DOHH2 (cell line): Measurements from ENCODE around the gene SDC1.

ENCODE experiments used
- H3F3A ChIP-seq: fragments of 200-600 bp; sonication (generic), shearing (Covaris generic); 2 replicates; pipeline ENCODE4 v1.6.0; 2016; ENCODE audit warnings: antibody characterized with exemption, mild to moderate bottlenecking; ENCODE audit not compliant: control insufficient read depth, insufficient read depth
- H3K27ac ChIP-seq: fragments of 200-600 bp; sonication (generic); 2 replicates; pipeline ENCODE4 v1.5.1; 2014; ENCODE audit warnings: low read depth, mild to moderate bottlenecking, low read length, moderate library complexity
- H3K27me3 ChIP-seq: fragments of 200-600 bp; sonication (generic); 2 replicates; pipeline ENCODE4 v1.6.1; 2014; ENCODE audit warnings: mild to moderate bottlenecking, low read length, mixed read lengths; ENCODE audit not compliant: control insufficient read depth
- H3K36me3 ChIP-seq: fragments of 200-600 bp; sonication (generic); 2 replicates; pipeline ENCODE4 v1.6.1; 2014; ENCODE audit warnings: mild to moderate bottlenecking, low read length, moderate library complexity, mixed read lengths; ENCODE audit not compliant: control insufficient read depth
- H3K4me1 ChIP-seq: fragments of 200-600 bp; sonication (generic); 2 replicates; pipeline ENCODE4 v1.6.1; 2014; ENCODE audit warnings: mild to moderate bottlenecking, low read length, mixed read lengths; ENCODE audit not compliant: control insufficient read depth
- H3K4me2 ChIP-seq: fragments of 200-600 bp; sonication (generic); 2 replicates; pipeline ENCODE4 v1.6.0; 2014; ENCODE audit warnings: mild to moderate bottlenecking, low read length, moderate library complexity
- H3K4me3 ChIP-seq: fragments of 200-600 bp; sonication (generic); 2 replicates; pipeline ENCODE4 v1.5.1; 2014; ENCODE audit warnings: mild to moderate bottlenecking, low read length, mixed read lengths
- H3K79me2 ChIP-seq: fragments of 200-600 bp; sonication (generic); 2 replicates; pipeline ENCODE4 v1.6.1; 2014; ENCODE audit warnings: mild to moderate bottlenecking, low read length, mixed read lengths; ENCODE audit not compliant: control insufficient read depth
- H3K9me2 ChIP-seq: fragments of 200-600 bp; sonication (generic); replicated peaks from 2 replicates; pipeline ENCODE4 v1.6.1; 2014; ENCODE audit warnings: mild to moderate bottlenecking, low read length, mixed read lengths; ENCODE audit not compliant: control insufficient read depth
- H3K9me3 ChIP-seq: fragments of 200-600 bp; sonication (generic); 2 replicates; pipeline ENCODE4 v1.6.1; 2014; ENCODE audit warnings: antibody characterized with exemption, low read length, mixed read lengths; ENCODE audit not compliant: control insufficient read depth, insufficient read depth
- H4K20me1 ChIP-seq: fragments of 200-600 bp; sonication (generic); 2 replicates; pipeline ENCODE4 v1.6.0; 2014; ENCODE audit warnings: low read depth, mild to moderate bottlenecking, antibody characterized with exemption, low read length, moderate library complexity; ENCODE audit not compliant: control insufficient read depth, insufficient read depth
- EZH2phosphoT487 ChIP-seq: fragments of 200-600 bp; sonication (generic); IDR thresholded peaks from 2 replicates; pipeline ENCODE4 v1.6.1; 2017; ENCODE audit warnings: borderline replicate concordance, mild to moderate bottlenecking, antibody characterized with exemption, low read length, moderate library complexity, mixed read lengths
- TF ChIP-seq, protein P1 (sequence below): fragments of 200-600 bp; sonication (generic); IDR thresholded peaks from one replicate; pipeline ENCODE4 v1.5.1; 2014; ENCODE audit warnings: antibody characterized with exemption, mild to moderate bottlenecking, low read depth, low read length; ENCODE audit not compliant: poor library complexity, severe bottlenecking

Gene SDC1

DNA sequence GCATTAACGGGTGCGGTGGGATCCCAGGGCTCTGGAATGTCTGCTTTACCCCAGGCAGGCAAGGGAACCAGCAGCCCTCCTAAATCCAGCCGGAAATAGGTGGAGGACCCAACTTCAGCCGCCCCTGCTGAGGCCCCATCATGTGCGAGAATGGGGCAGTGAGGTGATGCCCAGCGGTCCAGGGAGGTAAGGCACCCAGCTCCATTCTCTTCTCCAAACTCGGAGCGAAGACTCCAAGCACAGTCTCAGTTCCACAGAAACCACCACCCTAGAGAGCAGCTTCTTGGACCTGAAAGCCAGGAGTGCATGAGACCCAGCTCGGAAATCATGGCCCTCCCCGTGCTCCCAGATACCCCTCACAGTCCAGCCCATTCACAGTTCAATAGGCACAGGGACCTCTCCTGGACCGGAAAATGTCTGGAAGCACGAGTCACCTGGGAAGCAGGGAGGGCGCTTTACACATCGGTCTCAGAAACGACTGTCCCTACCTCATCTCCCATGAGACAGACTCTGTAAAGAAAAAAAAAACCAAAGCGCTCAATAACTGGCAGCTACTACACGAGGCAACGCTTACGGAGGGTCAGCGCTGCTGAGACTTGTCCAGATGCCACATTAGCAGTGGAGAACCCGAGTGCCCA, 2.0 kb downstream of the SDC1 start:
- Histone ChIP-seq H3K36me3 (no peaks in the 10 kb centered on the region), H3K4me1 (peaks cover 31% of the 10 kb centered on the region), H3K9me3 (no peaks in the 10 kb centered on the region), H3K9me2 (no peaks in the 10 kb centered on the region), H4K20me1 (0 out of 2 replicates have a peak, but pooled peaks cover 5% of the 10 kb centered on the region), H3K27ac (no peak overlapping the region), H3K27me3 (peaks cover 60% of the 10 kb centered on the region), H3K4me3 (peak overlapping the region; percentile 66), H3K4me2 (peak overlapping the region; percentile 72), H3F3A (no peaks in the 10 kb centered on the region), H3K79me2 (no peaks in the 10 kb centered on the region)
- TF ChIP-seq, protein P1, sequence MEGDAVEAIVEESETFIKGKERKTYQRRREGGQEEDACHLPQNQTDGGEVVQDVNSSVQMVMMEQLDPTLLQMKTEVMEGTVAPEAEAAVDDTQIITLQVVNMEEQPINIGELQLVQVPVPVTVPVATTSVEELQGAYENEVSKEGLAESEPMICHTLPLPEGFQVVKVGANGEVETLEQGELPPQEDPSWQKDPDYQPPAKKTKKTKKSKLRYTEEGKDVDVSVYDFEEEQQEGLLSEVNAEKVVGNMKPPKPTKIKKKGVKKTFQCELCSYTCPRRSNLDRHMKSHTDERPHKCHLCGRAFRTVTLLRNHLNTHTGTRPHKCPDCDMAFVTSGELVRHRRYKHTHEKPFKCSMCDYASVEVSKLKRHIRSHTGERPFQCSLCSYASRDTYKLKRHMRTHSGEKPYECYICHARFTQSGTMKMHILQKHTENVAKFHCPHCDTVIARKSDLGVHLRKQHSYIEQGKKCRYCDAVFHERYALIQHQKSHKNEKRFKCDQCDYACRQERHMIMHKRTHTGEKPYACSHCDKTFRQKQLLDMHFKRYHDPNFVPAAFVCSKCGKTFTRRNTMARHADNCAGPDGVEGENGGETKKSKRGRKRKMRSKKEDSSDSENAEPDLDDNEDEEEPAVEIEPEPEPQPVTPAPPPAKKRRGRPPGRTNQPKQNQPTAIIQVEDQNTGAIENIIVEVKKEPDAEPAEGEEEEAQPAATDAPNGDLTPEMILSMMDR, result no peak
- TF ChIP-seq EZH2phosphoT487, result no peak

DNA sequence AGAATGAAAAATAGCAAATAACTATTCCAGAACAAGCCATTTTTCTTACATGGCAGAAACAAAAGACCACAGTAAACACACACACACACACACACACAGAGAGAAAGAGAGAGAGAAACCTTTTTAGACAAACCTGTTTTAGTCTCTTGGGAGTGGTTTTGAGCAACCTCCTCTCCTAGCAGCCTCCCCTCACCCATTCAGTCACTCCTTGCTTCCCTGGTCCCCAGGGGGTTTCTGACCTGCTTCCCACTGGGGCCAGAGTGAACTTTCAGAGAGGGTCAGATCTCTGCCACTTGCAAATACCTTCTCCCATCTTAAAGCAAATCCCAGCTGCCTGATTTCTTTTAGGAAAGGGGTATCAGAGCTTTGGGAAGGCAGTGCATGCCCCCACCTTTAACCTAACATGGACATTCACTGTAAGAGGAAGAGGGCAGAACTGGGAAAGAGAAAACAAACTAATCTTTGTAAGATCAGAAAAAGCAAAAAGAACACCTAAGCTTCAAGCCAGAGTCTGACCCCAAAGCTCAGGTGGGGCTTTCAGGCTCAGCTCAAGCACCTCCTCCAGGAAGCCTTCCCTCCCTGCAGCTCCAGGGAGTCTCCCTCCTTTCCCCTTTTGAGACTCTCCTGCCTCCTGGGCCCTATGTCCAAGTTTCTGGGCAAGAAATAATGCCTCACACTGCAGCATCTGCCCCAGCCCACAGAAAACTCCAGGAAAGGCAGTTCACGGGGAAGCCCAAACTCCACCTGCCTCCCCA, 2.7 kb downstream of the SDC1 start:
- Histone ChIP-seq H3K9me2 (no peaks in the 10 kb centered on the region), H3K36me3 (no peaks in the 10 kb centered on the region), H3K27ac (no peak overlapping the region), H4K20me1 (0 out of 2 replicates have a peak, but pooled peaks cover 5% of the 10 kb centered on the region), H3K4me3 (no peak overlapping the region), H3K4me1 (peaks cover 31% of the 10 kb centered on the region), H3K27me3 (peaks cover 56% of the 10 kb centered on the region), H3K9me3 (no peaks in the 10 kb centered on the region), H3K4me2 (no peak overlapping the region), H3K79me2 (no peaks in the 10 kb centered on the region), H3F3A (no peaks in the 10 kb centered on the region)
- no peak for TF ChIP-seq EZH2phosphoT487
- TF ChIP-seq, protein P1, result no peak

DNA sequence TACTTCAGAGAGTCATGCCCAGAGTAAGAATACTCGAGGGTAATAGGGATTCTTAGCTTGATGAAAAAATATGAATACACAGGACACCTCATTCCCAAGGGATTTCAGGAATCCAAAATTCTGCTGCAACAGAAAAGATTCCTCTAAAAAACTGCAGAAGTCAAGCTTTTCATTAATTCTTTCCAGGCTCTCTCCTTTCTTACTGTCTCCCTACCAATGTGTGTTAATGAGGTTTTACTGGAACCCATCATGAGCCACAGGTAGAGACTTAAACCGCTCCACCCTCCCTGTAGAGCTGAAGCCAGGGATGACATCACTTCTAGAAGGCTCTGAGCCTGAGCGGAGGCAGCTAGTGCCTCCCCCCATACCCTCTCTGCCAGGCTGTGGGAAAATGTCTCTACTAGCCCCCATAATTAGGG, 3.4 kb downstream of the SDC1 start:
- TF ChIP-seq, protein P1, result no peak
- TF ChIP-seq EZH2phosphoT487, result no peak
- no peak overlapping the region for H3K4me2 ChIP-seq
- H3K4me1 ChIP-seq, result peaks cover 31% of the 10 kb centered on the region
- H3K36me3 ChIP-seq, result no peaks in the 10 kb centered on the region
- H4K20me1 ChIP-seq, result 0 out of 2 replicates have a peak, but pooled peaks cover 5% of the 10 kb centered on the region
- no peaks in the 10 kb centered on the region for H3F3A ChIP-seq
- H3K79me2 ChIP-seq, result no peaks in the 10 kb centered on the region
- peaks cover 56% of the 10 kb centered on the region for H3K27me3 ChIP-seq
- no peak overlapping the region for H3K4me3 ChIP-seq
- no peaks in the 10 kb centered on the region for H3K9me2 ChIP-seq
- H3K27ac ChIP-seq, result no peak overlapping the region
- no peaks in the 10 kb centered on the region for H3K9me3 ChIP-seq
